GM12801 (cell line): ENCODE data around the gene MKNK1.

Experiments
- TF ChIP-seq, protein P1 (sequence below): IDR thresholded peaks from one replicate; pipeline ENCODE4 v1.5.1; 2011; ENCODE audit warnings: control low read depth; ENCODE audit not compliant: insufficient read length; ENCODE audit errors: extremely low read depth

MKNK1 gene

GRCh38 chr1:46613661-46614603 lies 9.9 kb upstream of the MKNK1 start:
- TF ChIP-seq, protein P1, sequence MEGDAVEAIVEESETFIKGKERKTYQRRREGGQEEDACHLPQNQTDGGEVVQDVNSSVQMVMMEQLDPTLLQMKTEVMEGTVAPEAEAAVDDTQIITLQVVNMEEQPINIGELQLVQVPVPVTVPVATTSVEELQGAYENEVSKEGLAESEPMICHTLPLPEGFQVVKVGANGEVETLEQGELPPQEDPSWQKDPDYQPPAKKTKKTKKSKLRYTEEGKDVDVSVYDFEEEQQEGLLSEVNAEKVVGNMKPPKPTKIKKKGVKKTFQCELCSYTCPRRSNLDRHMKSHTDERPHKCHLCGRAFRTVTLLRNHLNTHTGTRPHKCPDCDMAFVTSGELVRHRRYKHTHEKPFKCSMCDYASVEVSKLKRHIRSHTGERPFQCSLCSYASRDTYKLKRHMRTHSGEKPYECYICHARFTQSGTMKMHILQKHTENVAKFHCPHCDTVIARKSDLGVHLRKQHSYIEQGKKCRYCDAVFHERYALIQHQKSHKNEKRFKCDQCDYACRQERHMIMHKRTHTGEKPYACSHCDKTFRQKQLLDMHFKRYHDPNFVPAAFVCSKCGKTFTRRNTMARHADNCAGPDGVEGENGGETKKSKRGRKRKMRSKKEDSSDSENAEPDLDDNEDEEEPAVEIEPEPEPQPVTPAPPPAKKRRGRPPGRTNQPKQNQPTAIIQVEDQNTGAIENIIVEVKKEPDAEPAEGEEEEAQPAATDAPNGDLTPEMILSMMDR, result no peak

DNA sequence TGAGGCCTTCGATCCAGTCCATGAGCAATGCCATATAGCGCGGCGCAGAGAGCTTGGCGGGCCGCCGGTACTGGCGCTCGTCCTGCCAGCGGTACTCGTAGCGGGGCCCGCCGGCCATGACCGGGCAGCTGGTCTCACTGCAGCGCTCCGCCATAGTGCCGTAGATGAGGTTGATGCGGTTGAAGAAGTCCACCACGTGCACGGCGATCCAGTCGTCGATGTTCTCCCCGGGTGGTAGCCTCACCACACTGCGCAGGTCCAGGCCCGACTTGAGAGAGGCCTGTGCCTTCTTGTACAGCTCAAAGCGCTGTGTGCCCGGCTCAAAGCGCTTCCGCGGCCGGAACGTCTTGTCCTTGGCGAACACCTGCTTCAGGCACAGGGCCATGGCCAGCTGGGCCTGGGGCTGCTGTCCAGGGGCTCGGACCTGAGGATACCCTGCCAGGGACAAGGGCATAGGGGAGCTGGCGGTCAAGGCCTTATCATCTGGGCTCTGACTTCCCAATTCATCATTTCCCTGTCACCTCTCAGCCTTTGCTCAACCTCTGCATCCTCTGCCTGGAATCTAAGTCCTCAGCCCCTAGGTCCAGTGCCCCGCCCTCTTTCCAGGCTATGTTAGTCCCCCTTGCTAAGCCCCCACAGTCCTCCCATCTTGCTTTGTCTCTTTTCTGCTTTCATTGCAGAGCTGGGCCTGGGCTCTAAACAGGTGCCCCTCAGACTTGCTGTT lies 9.0 kb upstream of the MKNK1 start:
- TF ChIP-seq, protein P1, result no peak

DNA sequence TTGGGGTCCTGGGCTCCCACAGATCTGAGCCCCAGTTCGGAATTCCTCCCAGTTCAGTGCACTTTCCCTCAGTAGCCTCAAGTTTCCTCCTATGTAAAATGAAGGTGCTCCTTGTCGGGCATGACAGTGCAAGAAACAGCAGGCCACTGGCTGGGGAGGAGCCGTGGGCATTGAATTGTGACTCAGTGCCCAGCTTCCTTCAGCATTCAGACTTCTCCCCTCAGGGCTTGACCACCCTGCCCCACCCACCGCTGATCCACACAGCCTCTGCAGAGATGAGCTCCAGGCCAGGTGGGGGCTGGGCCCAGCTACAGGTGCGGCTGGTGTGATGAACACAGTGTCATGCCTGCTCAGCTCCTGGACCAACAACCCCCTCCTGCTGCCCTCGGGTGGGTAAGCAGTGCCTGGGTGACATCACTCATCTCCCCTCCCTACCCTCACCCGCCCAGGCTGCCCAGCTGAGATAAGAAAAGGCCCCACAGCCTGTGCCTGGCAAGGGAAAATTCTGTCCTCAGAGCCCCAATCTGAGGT lies 7.7 kb upstream of the MKNK1 start:
- TF ChIP-seq, protein P1, result no peak

- TF ChIP-seq, protein P1, result no peak
Observed at GRCh38 chr1:46607345-46608130, 3.5 kb upstream of the MKNK1 start.

GRCh38 chr1:46606255-46606965 lies 2.3 kb upstream of the MKNK1 start:
- TF ChIP-seq, protein P1, result no peak

DNA sequence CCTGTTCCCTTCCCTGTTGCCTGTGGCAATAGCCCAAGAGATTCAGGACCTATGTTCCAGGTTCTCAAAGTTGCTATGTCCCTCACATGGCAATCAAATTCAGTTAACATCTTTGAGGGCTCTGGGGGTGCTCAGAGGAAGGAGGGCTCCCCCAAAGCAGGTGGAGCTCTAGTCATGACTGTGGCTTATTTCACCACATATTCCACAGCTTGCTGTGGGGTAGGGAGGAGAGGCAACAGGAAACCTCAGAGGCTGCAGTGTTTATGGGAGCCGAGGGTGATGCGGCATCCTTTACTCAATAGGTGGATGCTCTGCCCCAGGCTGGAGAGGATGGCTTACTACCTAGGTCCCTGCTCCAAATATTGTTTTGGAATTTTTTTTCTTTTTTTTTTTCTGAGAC lies 1.2 kb upstream of the MKNK1 start:
- TF ChIP-seq, protein P1, result no peak
